Activated T-cell treated with anti-CD3 and anti-CD28 coated beads for 1 hour (primary cell): ENCODE measurements around the gene ATG7.
"Not testable (repeated sequence)": the region's sequence is repeated elsewhere in the genome, so short reads cannot be mapped to it uniquely, and the experiment has no call there.

Experiments used
- DNase-seq: peaks from one replicate; pipeline ENCODE4 v3.0.0-alpha.2; 2020; ENCODE audit warnings: low read depth

ATG7 gene

GRCh38 chr3:11510356-11510755, 238.2 kb downstream of the ATG7 start:
- DNase-seq, result no peak

- DNase-seq, result not testable (repeated sequence)
Measured at GRCh38 chr3:11511606-11512005, 239.4 kb downstream of the ATG7 start.

GRCh38 chr3:11513125-11513816, 241.1 kb downstream of the ATG7 start:
- not testable (repeated sequence) for DNase-seq

- no peak for DNase-seq
Measured at GRCh38 chr3:11513817-11514135, 241.6 kb downstream of the ATG7 start.

- no peak for DNase-seq
Measured at GRCh38 chr3:11514191-11514821, 242.1 kb downstream of the ATG7 start.

- DNase-seq, result no peak
Measured at GRCh38 chr3:11517601-11518000, 245.4 kb downstream of the ATG7 start.

- DNase-seq, result no peak
Measured at GRCh38 chr3:11521167-11521566, 249.0 kb downstream of the ATG7 start.

- DNase-seq, result no peak
Measured at GRCh38 chr3:11522398-11522715, 250.2 kb downstream of the ATG7 start.

GRCh38 chr3:11522953-11523571, 250.9 kb downstream of the ATG7 start:
- no peak for DNase-seq

GRCh38 chr3:11523572-11524101, 251.4 kb downstream of the ATG7 start:
- DNase-seq, result no peak

- DNase-seq, result not testable (repeated sequence)
Measured at GRCh38 chr3:11526121-11526520, 253.9 kb downstream of the ATG7 start.

- DNase-seq, result no peak
Measured at GRCh38 chr3:11529281-11529680, 257.1 kb downstream of the ATG7 start.

- DNase-seq, result no peak
Measured at GRCh38 chr3:11530153-11530721, 258.0 kb downstream of the ATG7 start.

GRCh38 chr3:11532931-11533391, 260.8 kb downstream of the ATG7 start:
- DNase-seq, result no peak

- DNase-seq, result no peak
Measured at GRCh38 chr3:11534011-11534792, 262.0 kb downstream of the ATG7 start.

GRCh38 chr3:11534793-11535101, 262.6 kb downstream of the ATG7 start:
- DNase-seq, result no peak

GRCh38 chr3:11535243-11535960, 263.2 kb downstream of the ATG7 start:
- no peak for DNase-seq

- no peak for DNase-seq
Measured at GRCh38 chr3:11536132-11536935, 264.1 kb downstream of the ATG7 start.

GRCh38 chr3:11536936-11537612, 264.9 kb downstream of the ATG7 start:
- no peak for DNase-seq

- no peak for DNase-seq
Measured at GRCh38 chr3:11538581-11538980, 266.4 kb downstream of the ATG7 start.
